Measurements from ENCODE around the gene MAP3K21.

Gene MAP3K21

DNA sequence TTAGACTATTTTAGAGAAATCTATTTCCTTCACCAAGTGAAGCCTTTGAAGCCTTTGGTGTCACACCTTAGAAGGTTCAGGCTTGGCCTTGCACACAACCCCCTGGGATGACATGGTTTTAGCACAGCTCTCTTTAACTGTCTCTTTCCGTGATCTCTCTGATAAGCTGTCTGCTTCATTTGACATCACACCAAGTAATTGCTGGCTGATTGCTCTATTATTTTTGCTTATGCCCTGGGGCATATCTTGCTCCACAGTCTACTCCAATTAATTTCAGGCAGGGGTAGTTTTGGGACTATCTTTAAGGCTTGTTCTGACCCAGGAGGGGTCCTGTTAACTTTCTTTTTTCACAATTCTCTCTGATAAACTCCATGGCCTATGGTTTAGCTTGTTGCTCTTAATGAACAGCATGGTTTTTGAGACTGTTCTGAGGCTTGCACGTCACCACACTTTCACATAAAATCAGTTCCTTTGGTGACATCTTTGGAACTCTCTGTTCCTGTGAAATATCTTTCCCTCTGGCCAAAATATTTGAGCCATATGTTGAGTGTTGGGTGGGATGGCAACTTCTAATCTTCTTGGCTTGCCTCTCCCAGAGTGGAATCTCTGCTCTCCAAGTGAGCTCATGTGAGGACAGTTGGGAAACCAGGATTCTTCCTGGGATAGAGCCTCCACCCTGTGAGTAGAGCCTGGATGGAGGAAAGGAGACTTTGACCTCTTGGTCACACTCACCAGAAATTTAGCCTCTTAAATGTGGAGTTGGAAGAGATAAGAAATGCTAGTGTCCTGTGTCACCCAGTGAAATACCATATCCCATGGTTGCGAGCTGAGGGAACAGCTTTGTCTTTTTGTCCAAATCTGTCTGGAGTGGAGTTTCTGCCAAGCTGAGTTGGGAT, 63.6 kb downstream of the MAP3K21 start:
- DNase-seq = no peak

DNA sequence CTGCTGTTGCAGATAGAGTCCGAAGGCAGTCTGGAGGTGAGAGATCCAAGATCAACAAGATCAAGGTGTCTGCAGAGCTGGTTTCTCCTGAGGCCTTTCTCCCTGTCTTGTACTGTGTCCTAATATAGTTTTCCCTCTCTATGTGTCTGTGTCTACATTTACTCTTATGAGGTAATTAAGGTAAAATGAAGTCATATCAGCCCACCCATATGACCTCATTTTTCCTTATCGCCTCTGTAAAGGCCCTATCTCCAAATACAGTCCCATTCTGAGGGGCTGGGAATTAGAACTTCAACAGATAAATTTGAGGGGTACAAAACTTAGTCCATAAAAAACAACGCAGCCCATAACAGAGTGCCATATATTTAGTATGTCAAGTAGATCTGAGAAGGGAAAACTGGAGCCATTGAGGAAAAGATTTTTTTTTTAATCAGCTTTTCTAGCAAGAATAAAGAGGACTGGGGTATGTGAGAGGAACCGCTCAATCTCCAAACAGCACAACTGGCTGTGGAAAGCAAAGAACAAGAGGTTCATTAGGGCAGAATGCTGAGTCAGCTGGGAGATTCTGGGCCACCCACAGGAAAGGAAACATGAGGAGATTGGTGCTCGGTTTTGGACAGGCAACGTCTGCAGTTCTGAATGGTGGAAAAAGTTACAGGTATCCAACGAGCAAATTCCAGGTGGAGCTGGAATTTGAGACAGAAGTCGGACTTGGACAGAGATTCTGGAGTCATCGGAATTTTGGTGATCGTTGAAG, 65.7 kb downstream of the MAP3K21 start:
- DNase-seq = peak in 2 of 4 experiments; percentile 16 to 25

DNA sequence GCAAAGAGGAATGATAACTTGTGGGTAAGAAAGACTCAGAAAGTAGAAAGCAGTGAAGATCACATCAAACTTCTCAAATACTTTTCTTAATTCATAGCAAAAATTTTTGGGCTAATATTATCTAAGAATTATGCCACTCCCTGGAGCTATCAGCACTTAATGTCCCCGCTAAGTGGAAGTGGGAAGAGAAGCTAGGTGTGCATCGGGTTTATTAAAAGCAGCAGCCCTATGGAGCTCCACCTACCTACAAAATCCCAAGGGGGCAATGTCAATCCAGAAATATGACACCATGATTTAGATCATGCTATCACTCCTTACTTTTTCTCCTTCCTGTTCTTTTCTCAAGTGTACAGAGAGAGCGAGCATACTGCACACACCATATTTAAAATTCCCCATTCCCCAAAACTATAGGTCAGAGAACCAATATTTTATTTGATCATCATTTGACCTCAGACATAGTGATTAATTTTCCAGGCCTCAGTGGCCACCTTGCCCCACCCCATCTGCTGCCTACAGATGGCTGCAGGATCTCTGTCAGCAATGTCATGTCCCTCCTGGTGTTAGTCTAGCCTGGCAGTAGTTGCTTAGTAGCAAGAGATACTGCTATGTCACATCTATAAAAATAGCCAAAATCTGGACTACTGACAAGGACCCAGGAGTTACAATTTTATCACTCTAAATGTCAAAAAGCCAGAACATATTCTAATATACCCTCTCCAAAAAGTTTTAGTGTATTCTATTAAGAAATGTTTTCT, 66.6 kb downstream of the MAP3K21 start:
- no peak for DNase-seq

DNA sequence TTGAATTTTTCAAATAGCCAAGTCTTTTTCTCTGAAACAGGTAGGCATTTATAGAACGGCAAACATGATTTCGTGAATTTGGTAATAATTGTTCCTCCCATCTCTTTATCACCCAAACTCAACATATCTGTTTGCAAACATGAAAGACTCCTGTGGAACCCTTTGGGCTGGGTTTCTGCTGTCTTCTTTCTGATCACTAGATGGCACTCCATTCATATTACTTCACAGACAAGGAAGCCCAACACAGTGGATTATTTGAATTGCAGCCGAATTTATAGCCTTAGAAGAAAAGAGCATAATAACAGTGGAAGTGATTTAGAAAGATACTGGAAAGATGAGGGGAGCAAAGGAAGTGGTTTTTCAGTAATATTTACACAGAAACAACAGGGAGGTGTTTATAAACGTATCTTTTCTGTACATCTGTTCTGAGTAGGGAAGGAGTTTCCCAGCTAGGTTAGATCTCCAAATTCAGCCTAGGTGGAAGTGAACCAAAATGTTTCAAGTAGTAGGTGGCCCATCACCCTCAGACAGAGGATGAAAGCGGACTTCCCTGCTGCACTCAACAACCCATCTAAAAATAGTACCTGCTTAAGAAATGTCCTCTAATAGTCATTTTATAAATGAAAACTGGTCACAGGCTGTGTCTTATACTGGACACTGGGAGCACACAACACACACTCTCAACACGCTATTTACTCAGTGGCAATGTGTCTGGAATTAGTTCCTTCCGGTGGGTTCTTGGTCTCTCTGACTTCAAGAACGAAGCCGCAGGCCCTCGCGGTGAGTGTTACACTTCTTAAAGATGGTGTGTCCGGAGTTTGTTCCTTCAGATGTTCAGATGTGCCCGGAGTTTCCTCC, 67.6 kb downstream of the MAP3K21 start:
- peak; percentile 46 to 74 (median 59) for DNase-seq

GRCh38 chr1:233395863-233396646, 68.5 kb downstream of the MAP3K21 start:
- DNase-seq = no peak

- no peak for DNase-seq
Measured at GRCh38 chr1:233406339-233406960, 78.9 kb downstream of the MAP3K21 start.

GRCh38 chr1:233406994-233407631, 79.6 kb downstream of the MAP3K21 start:
- DNase-seq = no peak

- DNase-seq = no peak
Measured at GRCh38 chr1:233409540-233409939, 82.0 kb downstream of the MAP3K21 start.

GRCh38 chr1:233410906-233411305, 83.4 kb downstream of the MAP3K21 start:
- DNase-seq = no peak

- DNase-seq = no peak
Measured at GRCh38 chr1:233412812-233413211, 85.3 kb downstream of the MAP3K21 start.

DNA sequence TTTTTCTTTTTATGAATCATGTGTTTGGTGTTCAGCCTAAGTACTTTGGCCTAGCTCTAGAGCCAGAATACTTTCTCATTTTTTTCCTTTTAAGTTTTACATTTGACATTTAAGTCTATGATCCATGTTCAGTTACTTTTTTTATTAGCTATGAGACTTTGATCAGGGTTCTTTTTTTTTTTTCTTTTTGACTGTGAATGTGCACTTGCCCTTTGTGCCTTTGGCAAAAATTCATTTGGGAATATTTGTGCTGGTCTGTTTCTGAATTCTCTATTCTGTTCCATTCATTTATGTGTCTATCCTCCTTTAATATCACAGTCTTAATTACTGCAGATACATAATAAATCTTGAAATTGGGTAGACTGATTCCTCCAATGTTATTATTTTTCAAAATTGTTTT, 93.8 kb downstream of the MAP3K21 start:
- no peak for DNase-seq

GRCh38 chr1:233424779-233425178, 97.3 kb downstream of the MAP3K21 start:
- DNase-seq = no peak

DNA sequence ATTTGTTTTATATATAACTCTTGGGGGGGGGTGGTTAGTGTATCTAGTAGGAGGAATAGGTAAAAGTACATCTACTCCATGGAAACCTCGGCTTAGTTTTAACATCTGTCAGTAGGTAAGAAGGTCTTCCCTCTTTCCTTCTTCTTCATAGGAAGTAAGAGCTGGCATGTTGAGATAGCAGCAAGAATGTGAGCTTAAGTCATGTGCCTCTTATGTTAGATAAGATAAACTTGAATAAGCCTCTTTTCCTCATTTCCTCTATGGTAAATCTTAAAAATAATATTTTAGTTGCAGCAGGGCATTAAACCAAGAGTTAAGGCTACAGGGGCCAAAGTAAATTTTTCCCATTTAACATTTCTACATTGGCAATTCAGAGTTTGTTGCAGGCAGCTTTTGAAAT, 100.4 kb downstream of the MAP3K21 start:
- DNase-seq = no peak

DNA sequence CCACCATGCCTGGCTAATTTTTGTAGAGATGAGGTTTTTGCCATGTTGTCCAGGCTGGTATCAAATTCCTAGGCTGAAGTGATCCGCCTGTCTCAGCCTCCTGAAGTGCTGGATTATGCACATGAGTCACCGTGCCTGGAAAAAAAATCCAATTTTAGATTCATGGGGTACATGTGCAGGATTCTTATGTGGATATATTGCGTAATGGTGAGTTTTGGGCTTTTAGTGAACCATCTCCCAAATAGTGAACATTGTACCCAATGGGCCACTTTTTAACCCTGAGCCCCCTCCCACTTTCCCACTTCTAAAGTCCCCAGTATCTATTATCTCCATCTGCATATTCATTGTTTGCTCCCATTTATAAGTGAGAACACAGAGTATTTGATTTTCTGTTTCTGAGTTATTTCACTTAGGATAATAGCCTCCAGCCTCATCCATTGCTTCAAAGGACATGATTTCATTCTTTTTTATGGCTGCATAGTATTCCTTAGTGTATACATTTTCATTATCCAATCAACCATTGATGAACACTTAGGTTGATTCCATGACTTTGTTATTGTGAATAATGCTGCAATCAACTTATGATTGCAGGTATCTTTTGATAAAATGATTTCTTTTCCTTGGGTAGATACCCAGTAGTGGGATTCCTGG, 104.4 kb downstream of the MAP3K21 start:
- no peak for DNase-seq

DNA sequence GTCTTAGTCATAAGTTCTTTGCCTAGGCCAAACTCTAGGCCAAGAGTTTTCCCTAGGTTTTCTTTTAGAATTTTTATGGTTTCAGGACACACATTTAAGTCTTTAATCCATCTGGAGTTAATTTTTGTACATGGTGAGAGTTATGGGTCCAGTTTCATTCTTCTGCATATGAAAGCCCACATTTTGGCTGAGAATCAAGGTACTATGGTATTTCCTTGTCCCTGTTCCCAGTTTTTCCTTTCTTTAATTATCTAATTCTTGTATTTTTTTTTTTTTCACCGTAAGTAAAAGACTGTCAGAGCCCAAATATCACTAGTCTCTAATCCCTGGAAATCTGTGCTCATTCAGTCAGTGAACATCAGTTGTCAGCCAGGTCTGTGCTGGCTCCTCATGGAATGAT, 105.4 kb downstream of the MAP3K21 start:
- no peak for DNase-seq

- DNase-seq = no peak
Measured at GRCh38 chr1:233433436-233434210, 106.1 kb downstream of the MAP3K21 start.
